HG03159 (cell line): ENCODE measurements around the gene SERPINB6.
"Not testable (repeated sequence)": the region's sequence is repeated elsewhere in the genome, so short reads cannot be mapped to it uniquely, and the experiment has no call there.

Source experiments
- ATAC-seq: cut with Tn5 transposase; IDR thresholded peaks from one replicate; pipeline ENCODE4 v1.9.1; 2021; ENCODE audit warnings: mild to moderate bottlenecking, moderate library complexity; ENCODE audit not compliant: unreplicated experiment

Gene SERPINB6

DNA sequence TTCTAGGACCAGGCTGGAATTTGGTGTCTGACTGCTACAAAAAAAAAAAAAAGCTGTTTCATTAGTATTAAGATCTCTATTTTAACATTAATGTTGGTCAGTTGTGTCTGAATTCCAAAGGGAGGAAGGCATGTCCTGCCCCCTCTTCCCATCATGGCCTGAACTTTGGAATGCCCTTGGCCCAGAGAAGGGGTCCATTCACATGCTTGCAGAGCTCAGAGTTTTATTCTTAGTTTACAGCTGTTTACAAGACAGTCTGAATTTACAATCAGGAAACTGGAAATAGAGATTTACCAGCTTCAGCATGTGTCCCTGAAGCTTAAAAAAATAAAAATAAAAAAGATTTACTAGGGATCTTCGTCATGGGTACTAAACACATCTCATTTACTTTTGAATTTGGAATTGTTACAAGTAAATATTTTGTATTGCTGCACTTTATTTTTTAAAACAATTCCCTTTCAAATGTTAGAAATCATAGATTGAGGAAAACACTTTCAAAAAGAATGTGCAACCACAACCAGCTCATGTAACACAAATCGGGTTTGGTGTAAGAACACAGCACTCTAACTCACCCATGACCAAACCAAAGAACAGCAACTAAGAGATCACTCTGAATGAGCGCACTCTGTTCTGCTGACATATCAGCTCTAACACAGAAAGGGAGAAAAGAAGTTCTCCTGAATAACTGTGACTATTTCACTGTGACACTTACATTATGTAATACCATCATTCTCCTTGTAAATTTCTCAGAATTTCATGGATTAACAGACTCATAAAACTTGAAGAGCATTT, 6.6 kb upstream of the SERPINB6 start:
- no peak for ATAC-seq

DNA sequence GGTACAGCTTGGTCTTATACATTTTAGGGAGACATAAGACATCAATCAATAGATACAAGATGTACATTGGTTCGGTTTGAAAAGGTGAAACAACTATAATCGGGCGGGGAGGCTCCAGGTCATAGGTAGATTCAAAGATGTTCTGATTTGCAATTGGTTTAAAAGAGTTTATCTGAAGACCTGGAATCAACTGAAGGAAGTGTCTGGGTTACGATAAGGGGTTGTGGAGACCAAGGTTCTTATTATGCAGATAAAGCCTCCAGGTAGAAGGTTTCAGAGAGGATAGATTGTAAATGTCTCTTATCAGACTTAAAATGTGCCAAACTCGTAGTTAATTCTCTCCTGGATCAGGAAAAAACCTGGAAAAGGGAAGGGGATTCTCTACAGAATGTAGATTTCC, 5.9 kb upstream of the SERPINB6 start:
- ATAC-seq = no peak

DNA sequence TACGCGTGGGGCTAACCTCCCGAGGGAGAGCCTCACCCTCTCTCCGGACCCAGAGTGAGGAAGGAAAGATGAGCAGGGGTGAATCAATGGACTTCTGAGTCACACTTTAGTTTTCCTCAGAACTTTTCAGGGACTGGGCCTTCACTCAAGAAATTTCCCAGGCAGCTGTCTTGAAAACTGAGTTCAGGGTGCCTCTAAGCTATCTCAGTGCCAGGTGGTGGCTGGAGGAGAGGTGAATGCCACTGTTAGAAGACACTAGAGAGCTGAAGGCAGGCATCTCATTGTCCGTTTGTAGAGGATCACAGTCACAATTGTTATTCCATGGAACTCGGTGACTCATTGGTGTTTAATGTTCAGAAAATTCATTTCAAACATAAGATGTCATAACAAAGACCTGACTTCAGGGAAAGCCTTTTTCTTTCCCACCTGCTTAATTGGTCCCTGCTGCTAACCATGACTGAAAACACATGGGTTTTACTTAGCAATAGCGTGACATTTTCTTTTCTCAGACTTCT, 5.3 kb upstream of the SERPINB6 start:
- ATAC-seq = no peak

DNA sequence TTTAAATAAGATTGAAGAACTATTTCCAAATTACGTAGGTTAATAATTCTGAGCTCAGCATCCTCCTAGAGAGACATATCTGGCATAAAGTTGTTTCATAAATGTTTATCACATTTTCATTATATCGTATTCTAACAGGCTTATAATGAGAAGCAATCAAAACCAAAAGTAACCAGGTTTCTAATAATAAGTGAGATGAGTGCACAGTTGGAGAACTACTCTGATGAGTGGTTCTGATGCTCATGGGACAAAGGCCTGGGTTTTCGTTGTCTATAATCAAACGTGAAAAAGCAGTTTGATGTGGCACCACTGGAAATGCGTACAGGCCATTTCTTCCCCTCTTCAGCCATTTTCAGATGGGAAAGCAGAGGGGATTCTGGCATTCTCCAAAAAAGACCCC, 4.7 kb upstream of the SERPINB6 start:
- no peak for ATAC-seq

DNA sequence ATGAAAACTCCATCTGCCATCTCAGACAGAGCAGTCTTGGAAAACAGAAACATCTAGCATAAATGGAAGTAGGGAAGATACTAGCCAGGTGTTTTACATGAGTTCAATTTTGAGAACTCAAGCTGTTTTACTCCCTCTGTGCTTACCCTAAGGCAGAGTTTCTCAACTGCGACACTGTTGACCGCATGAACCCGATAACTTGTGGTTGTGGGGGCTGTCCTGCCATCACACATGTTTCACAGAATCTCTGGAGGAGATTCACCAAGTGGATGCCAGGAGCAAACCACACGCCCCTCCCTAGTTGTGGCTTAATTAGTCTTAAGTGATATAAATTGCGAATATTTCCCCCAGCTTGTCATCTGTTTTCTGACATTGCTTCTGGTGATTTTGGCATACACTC, 2.3 kb upstream of the SERPINB6 start:
- no peak for ATAC-seq

DNA sequence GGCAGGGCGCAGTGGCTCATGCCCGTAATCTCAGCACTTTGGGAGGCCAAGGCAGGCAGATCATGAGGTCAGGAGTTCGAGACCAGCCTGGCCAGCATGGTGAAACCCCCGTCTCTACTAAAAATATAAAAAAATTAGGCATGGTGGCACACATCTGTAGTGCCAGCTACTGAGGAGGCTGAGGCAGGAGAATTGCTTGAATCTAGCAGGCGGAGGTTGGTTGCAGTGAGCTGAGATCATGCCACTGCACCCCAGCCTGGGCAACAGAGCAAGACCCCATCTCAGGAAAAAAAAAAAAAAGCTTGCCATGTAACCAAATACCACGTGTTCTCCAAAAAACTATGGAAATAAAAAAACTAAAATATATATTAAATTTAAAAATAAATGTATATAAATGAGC, 1.8 kb upstream of the SERPINB6 start:
- not testable (repeated sequence) for ATAC-seq

DNA sequence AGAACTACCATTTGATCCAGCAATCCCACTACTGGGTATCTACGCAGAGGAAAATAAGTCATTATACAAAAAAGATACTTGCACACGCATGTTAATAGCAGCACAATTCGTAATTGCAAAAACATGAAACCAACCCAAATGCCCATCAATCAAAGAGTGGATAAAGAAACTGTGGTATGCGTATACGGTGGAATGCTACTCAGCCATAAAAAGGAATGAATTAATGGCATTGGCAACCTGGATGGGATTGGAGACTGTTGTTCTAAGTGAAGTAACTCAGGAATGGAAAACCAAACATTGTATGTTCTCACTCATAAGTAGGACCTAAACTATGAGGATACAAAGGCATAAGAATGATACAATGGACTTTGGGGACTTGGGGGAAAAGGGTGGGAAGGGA, 1.3 kb upstream of the SERPINB6 start:
- not testable (repeated sequence) for ATAC-seq

DNA sequence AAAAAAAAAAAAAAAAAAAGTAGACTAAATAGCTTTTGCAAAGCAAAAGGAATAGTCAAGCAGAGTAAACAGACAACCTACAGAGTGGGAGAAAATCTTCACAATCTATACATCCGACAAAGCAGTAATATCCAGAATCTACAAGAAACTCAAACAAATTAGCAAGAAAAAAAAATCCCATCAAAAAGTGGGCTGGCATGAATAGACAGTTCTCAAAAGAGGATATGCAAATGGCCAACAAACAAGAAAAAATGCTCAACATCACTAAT, 786 bp upstream of the SERPINB6 start:
- ATAC-seq = not testable (repeated sequence)

DNA sequence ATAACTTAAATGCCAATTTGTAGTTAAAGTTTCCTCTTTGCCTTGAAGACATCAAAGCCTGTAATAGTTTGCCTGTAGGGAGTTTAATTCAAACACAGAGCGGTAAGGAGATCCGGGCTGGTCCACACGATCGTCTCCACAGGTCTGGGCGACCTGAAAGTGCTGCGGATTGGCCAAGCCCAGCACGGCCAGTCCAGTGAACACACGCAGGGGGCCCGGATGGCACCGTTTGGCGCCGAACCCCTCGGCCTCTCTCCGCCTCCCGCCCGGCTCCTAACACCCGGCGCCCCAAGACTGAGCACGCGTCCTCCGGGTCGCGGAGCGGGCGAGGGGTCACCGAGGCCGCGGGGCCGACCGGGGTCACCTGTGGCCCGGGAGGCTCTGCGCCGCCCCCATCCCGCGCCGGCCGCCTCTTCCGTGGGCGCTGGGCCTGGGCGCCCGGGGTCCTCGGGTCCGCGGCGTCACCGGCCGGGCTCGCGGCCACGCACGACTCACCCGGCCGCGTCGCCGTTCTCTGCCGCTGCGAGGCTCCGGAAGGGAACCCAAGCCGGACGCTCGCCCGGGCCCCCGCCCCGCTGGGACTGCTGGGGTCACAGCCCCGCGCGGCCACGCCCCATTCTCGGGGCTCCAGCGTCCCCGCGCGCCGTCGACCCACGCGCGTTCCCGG, 481 bp downstream of the SERPINB6 start:
- ATAC-seq = no peak

DNA sequence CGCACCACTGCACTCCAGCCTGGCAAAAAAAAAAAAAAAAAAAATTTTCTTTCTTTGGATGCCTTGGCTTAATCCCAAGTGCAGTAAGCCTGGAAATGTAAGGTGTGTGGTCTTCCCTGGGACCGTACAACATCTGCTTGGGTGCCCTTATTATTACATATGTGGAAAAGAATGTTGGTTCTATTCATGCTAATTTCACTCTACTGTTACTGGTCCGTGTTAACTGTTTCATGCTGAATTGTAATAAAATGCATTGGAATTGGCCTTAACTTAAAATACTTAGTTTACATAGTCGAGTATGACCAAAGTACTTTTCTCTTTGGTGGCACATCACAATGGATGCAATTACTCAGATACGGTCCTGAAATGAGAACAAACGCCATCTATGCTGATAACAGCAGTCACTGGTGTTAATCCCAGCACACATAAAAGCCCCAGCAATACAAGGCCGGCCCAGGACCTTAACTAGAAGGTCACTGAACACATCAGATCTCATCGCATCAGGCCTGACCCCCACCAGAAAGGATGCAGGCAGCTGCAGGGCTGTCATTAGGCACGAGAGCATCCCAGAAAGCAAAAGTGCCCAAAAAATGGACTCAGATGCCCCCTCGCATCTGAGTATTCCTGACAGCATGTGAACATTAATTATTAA, 1.2 kb downstream of the SERPINB6 start:
- no peak for ATAC-seq

DNA sequence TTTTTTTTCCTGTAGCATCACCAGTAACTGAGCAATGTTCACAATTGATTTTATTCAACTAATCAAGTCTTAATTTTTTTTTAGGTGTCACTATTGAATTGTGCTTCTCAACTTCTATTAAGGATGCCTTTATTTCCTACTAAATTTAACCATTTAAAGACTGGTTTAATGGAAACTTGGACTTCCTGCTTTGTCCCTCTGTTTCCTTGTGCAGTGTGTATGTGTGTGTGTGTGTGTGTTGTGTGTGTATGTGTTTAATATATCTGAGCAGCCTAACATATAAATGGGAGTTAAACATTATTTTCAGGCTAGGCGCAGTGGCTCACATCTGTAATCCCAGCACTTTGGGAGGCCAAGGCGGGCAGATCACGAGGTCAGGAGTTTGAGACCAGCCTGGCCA, 1.8 kb downstream of the SERPINB6 start:
- no peak for ATAC-seq

DNA sequence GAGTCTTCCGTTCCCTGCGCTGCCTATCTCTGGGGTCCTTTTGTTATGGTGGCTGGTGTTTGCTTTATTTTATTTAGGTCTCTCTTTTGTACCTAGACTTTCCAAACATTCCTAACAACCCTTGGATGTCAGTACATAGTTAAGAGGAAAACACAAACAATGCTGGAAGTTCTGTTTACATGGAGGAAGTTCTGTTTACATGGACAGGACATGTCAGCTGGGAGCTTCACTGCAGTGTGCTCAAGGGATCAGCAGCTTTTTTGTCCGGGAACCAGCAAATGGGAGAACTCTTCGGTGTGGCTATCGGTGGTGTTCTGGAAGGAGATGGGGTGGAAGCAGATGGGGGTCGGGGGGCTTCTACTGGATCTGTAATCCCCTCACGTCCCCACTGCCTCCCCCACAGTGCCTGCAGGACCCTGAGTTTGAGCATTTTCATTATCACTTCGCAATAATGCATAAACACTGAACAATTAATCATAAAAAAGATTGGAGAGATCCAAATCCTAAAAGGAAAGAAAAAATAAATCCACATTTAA, 2.7 kb downstream of the SERPINB6 start:
- ATAC-seq = no peak

DNA sequence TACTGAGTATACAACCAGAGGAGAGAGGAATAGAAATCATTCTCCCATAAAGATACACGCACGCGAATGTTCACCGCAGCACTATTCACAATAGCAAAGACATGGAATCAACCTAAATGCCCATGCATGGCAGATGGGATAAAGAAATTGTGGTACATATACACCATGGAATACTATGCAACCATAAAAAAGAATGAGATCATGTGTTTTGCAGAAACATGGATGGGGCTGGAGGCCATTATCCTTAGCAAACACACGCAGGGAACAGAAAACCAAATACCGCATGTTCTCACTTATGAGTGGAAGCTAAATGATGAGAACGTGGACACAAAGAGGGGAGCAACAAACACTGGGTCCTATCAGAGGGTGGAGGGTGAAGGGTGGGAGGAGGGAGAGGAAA, 3.4 kb downstream of the SERPINB6 start:
- no peak for ATAC-seq

DNA sequence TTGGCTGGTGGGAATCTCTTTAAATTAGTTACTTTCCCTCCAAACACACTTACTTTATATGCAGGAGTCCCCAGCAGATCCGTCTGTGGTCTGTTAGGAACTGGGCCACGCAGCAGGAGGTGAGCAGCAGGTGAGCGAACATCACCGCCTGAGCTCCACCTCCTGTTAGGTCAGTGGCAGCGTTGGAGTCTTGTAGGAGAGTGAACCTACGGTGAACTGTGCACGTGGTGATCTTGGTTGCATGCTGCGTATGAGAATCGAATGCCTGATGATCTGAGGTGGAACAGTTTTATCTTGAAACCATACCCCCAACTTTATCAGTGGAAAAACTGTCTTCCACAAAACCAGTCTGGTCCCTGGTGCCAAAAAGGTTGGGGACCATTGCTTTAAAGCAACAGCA, 5.0 kb downstream of the SERPINB6 start:
- ATAC-seq = no peak

DNA sequence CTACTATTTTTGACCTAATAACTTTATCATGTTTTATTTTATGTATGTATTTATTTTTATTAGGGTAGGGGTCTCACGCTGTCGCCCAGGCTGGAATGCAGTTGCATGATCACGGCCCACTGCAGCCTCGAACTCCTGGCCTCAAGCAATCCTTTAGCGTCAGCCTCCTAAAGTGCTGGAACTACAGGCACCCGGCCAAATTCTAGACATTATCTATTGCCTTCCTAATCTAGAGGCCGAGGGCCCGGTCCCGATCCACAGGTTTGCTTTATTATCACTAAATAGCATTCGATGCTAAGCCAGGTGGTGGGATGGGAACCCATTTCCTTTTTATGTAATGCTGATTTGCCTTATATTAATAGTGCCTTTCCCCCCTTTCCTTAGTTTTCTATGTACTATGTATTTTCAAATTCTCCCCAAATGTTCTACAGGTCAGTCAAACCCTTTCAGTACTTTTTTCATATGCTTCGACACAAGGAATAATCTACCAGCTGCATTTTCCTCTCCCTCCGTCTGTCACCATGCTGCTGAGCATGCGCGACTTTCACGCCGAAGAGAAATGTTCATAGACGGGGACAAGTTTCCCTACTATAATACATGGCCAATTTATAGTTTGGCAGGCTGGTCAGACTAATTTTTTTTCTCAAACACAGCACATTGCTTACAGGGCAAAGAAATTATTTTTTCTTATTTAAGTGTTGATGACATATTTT, 6.4 kb downstream of the SERPINB6 start:
- no peak for ATAC-seq

DNA sequence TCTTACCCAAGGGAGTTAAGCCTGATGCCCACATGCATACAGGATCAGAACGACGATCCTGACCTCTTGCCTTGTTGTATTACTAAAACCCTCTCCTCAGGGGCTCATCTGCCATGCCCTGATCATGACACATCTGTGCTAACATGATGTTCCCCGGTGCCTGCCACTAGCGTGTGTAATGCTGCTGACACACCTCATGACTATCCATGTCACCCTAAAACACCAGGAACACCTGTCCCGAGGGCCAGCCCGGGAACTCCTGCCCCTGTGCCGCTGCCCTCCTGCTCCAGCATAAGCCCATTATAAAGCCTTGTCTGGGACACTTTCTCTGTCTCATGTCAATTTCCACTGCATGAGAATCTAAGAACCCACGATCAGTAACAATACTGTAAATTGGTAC, 7.6 kb downstream of the SERPINB6 start:
- ATAC-seq = no peak

DNA sequence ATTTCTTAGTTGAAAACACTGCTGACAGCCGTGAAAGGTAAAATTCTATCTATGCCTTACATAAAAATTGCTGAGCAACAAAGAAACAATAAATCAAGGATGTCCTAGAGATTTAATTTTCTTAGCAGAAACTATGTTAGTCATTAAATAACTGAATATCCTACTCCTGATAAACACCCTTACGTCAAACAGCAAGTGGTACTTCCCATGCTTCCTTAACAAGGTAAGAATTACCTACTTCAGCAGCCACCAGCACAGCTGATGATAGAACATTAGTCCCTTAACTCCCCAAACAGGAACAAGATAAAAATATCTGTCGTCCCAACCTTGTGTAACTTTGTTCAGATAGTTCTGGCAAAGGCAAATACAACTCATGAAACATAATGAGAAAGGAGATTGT, 8.7 kb downstream of the SERPINB6 start:
- no peak for ATAC-seq

DNA sequence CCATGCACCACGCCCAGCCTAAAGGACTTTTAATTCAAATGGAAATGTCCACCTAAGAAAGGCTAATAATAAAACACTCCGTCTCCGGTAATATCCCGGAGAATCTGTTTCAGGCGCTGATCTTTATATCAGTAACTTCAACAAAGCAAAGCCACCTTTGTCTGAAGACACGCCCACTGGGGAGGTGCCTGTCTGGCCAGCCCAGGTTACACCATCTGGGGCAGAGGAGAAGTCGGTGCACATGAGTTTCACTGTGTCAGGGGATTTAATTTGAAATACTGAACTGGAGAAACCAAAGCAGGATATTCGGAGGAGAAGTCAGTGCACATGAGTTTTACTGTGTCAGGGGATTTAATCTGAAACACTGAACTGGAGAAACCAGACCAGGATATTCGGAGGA, 9.4 kb downstream of the SERPINB6 start:
- no peak for ATAC-seq

DNA sequence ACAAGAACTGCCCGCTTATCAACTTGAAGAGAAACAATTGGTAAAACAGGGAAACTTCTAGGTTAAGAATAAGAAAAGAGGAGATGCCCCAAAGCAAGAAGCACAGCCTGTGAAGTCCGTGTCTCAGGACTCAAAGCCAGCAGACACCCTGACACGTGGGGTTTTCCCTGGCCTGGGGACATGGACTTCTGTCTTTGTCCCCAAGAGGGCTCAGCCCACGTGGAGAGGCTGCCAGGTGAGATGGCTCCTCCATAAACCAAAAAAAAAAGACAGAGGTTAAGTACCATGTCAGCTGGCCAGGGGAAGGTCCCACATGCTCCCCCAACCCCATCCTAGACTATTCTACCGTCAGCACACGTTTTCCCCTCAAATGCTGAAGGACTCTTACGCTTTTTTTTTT, 9.9 kb downstream of the SERPINB6 start:
- ATAC-seq = no peak

DNA sequence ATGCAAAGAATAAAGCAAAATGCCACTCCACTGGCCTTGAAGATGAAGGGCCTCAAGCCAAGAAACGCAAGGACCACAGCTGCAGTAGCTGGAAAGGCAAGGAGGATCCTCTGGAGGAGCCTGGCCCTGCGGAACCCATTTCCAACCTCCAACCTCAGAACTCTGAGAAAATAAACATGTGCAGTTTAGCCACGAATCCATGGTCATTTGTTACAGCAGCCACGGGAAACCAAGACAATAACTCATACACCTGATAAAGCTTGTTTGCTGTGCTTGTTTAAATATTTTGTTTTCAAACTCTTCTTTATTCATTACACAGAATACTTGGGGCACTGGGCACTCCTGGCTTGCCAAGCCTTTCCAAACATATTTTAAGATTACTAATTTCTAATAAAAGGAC, 10.4 kb downstream of the SERPINB6 start:
- ATAC-seq = no peak
